ENCODE data around the gene CHRNE.

The CHRNE gene

DNA sequence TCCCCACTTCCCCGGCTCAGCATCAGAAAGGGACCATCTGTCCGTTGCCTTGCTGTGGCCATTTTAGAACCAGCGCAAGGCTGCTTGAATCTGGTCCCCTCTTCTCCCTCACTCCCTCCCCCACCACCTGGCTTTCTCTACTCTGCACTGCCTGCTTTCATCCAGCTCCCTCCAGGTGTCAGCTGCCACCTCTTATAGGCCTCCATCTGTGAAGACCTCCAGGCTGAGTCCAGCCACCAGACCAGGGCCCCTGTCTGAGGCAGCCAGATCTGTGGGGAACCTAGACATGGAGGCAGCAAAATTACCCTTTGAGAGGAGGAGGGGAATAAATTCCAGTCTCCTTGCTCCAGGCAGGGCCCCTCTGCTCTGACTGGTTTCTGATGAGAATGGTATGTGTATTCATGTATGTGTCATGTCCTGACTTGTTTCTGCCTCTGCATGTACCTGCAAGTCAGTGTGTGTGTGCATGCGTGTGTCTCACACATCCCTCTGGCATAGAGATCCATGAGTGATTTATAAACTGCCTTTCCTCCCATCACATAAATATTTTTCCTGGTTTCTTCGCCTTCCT, 48.7 kb downstream of the CHRNE start:
- Histone ChIP-seq H2AFZ (no peak overlapping the region), H3K4me2 (ENCODE audit: low read length) (no peak overlapping the region), H3K4me3 (ENCODE audit: low read depth, low read length) (no peak overlapping the region), H3K27me3 (ENCODE audit: control insufficient read depth, insufficient read depth, low read length) (no peaks in the 10 kb centered on the region), H3K79me2 (peaks cover 32% of the 10 kb centered on the region), H3K9me3 (ENCODE audit: control insufficient read depth, low read length) (no peaks in the 10 kb centered on the region), H3K9ac (no peak overlapping the region), H3K27ac (no peak overlapping the region), H3K36me3 (ENCODE audit: control insufficient read depth, insufficient read depth, low read length) (no peaks in the 10 kb centered on the region), H3K4me1 (peaks cover 21% of the 10 kb centered on the region)
- TF ChIP-seq, protein P1, sequence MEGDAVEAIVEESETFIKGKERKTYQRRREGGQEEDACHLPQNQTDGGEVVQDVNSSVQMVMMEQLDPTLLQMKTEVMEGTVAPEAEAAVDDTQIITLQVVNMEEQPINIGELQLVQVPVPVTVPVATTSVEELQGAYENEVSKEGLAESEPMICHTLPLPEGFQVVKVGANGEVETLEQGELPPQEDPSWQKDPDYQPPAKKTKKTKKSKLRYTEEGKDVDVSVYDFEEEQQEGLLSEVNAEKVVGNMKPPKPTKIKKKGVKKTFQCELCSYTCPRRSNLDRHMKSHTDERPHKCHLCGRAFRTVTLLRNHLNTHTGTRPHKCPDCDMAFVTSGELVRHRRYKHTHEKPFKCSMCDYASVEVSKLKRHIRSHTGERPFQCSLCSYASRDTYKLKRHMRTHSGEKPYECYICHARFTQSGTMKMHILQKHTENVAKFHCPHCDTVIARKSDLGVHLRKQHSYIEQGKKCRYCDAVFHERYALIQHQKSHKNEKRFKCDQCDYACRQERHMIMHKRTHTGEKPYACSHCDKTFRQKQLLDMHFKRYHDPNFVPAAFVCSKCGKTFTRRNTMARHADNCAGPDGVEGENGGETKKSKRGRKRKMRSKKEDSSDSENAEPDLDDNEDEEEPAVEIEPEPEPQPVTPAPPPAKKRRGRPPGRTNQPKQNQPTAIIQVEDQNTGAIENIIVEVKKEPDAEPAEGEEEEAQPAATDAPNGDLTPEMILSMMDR (IDR thresholded peaks at IDR 0.05) = no peak

DNA sequence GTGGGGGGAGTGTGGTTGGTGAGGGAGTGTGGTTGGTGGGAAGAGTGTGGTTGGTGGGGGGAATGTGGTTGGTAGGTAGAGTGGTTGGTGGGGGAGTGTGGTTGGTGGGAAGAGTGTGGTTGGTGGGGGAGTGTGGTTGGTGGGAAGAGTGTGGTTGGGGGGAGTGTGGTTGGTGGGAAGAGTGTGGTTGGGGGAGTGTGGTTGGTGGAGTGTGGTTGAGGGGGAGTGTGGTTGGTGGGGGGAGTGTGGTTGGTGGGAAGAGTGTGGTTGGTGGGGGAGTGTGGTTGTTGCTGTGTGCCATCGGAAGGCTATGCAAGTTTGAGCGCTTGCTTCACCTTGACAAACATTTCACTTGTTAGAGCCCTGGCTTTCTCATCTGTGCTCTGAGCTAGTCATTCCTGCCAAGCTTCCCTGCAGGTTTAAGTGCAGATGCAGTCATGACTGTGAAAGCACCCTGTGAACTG, 49.7 kb downstream of the CHRNE start:
- H3K4me1 ChIP-seq = peaks cover 15% of the 10 kb centered on the region
- H3K27me3 ChIP-seq (ENCODE audit: control insufficient read depth, insufficient read depth, low read length) = no peaks in the 10 kb centered on the region
- H3K9me3 ChIP-seq (ENCODE audit: control insufficient read depth, low read length) = no peaks in the 10 kb centered on the region
- no peak overlapping the region for H2AFZ ChIP-seq
- TF ChIP-seq, protein P1 (IDR thresholded peaks at IDR 0.05) = no peak
- no peak overlapping the region for H3K4me2 ChIP-seq (ENCODE audit: low read length)
- H3K36me3 ChIP-seq (ENCODE audit: control insufficient read depth, insufficient read depth, low read length) = no peaks in the 10 kb centered on the region
- H3K27ac ChIP-seq = no peak overlapping the region
- no peak overlapping the region for H3K4me3 ChIP-seq (ENCODE audit: low read depth, low read length)
- peaks cover 29% of the 10 kb centered on the region for H3K79me2 ChIP-seq
- no peak overlapping the region for H3K9ac ChIP-seq

DNA sequence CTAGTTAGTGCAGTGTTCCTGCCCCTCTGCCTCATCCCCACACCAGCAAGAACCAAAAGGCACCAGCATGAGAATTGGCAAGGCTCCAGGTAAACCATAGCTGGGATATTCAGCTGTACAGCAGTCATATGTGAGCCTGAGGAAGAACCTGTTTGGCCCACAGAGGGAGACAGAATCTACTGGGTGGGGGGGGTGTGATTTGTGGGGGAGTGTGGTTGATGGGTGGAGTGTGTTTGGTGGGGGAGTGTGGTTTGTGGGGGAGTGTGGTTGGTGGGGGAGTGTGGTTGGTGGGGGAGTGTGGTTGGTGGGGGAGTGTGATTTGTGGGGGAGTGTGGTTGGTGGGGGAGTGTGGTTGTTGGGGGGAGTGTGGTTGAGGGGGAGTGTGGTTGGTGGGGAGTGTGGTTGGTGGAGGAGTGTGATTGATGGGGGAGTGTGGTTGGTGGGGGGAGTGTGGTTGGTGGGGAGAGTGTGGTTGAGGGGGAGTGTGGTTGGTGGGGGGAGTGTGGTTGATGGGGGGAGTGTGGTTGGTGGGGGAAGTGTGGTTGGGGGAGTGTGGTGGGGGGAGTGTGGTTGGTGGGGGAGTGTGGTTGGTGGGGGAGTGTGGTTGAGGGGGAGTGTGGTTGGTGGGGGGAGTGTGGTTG, 50.2 kb downstream of the CHRNE start:
- Histone ChIP-seq H3K9me3 (ENCODE audit: control insufficient read depth, low read length) (no peaks in the 10 kb centered on the region), H3K27me3 (ENCODE audit: control insufficient read depth, insufficient read depth, low read length) (no peaks in the 10 kb centered on the region), H3K9ac (no peak overlapping the region), H3K79me2 (peaks cover 27% of the 10 kb centered on the region), H3K4me2 (ENCODE audit: low read length) (no peak overlapping the region), H3K36me3 (ENCODE audit: control insufficient read depth, insufficient read depth, low read length) (no peaks in the 10 kb centered on the region), H3K4me3 (ENCODE audit: low read depth, low read length) (no peak overlapping the region), H3K27ac (no peak overlapping the region), H3K4me1 (peaks cover 11% of the 10 kb centered on the region), H2AFZ (no peak overlapping the region)
- TF ChIP-seq, protein P1 (IDR thresholded peaks at IDR 0.05) = no peak

DNA sequence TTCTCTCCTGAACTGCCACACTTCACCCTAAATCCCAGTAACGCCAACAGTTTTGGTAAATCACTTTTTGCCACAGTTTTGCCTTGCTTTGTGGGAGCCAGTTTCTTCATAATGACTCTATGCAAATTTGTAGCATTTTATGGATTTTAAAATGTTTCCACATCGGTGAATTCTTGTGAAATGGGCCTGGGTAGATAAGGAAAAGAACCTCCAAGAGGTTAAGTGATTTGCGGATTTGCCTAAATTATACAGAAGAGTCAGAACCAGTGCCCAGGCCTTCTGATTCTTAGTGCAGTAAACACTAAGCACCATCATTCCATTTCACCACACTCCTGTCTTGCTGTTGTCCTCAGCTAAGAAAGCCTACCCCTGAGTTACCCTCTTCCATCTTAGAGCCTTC, 51.8 kb downstream of the CHRNE start:
- no peaks in the 10 kb centered on the region for H3K9me3 ChIP-seq (ENCODE audit: control insufficient read depth, low read length)
- H3K9ac ChIP-seq = no peak overlapping the region
- no peak overlapping the region for H3K4me3 ChIP-seq (ENCODE audit: low read depth, low read length)
- TF ChIP-seq, protein P1 (IDR thresholded peaks at IDR 0.05) = no peak
- H3K79me2 ChIP-seq = peaks cover 36% of the 10 kb centered on the region
- peaks cover 10% of the 10 kb centered on the region for H3K4me1 ChIP-seq
- H3K4me2 ChIP-seq (ENCODE audit: low read length) = peak overlapping the region; percentile 41
- no peaks in the 10 kb centered on the region for H3K36me3 ChIP-seq (ENCODE audit: control insufficient read depth, insufficient read depth, low read length)
- no peak overlapping the region for H3K27ac ChIP-seq
- H3K27me3 ChIP-seq (ENCODE audit: control insufficient read depth, insufficient read depth, low read length) = no peaks in the 10 kb centered on the region
- no peak overlapping the region for H2AFZ ChIP-seq

DNA sequence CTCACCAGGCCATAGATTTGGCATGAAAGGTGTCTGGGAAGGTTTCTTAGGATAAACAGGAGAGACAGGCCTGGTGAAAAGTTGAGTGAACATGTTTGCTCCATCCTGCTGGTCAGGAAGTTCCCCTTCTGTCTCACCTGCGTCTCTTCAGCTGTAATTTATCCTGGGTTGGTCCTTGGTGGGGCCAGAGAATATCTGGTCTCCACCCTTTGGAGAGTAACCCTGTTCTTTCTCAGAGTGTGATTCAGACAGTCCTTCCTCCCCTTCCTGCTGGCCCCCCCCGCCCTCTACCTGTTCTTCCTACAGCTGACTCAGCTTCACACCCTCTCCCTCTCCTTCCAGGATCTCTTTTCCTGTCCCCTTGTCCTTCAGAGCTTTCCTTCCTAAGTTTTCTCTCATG, 52.7 kb downstream of the CHRNE start:
- Histone ChIP-seq H3K27me3 (ENCODE audit: control insufficient read depth, insufficient read depth, low read length) (no peaks in the 10 kb centered on the region), H3K79me2 (peaks cover 43% of the 10 kb centered on the region), H3K4me3 (ENCODE audit: low read depth, low read length) (no peak overlapping the region), H3K4me1 (peaks cover 12% of the 10 kb centered on the region), H3K27ac (no peak overlapping the region), H3K9me3 (ENCODE audit: control insufficient read depth, low read length) (no peaks in the 10 kb centered on the region), H2AFZ (no peak overlapping the region), H3K9ac (no peak overlapping the region), H3K4me2 (ENCODE audit: low read length) (peak overlapping the region; percentile 41), H3K36me3 (ENCODE audit: control insufficient read depth, insufficient read depth, low read length) (no peaks in the 10 kb centered on the region)
- TF ChIP-seq, protein P1 (IDR thresholded peaks at IDR 0.05) = no peak

All from parathyroid adenoma (tissue), 2 donors.